Memory B cell (primary cell): ENCODE results near the gene SSH2.
A peak's percentile ranks its signal among the peaks of the same experiment; 100 is the strongest.

ENCODE experiments used
- ATAC-seq: fragments of 150-1000 bp; cut with Tn5 transposase; 2 replicates; pipeline ENCODE4 v1.10.0; 2021; ENCODE audit warnings: low read depth, mild to moderate bottlenecking, moderate library complexity
- DNase-seq, 2 donors: peaks; one replicate each; pipeline ENCODE4 v3.0.0; 2022; ENCODE audit warnings: low spot score in 2 of 2
- H3K27ac Mint-ChIP-seq: one replicate; pipeline ENCODE4 v1.8.0; 2022; ENCODE audit warnings: mild to moderate bottlenecking, moderate library complexity, mixed read lengths
- H3K27me3 Mint-ChIP-seq: one replicate; pipeline ENCODE4 v1.8.0; 2022; ENCODE audit warnings: mixed read lengths
- H3K36me3 Mint-ChIP-seq: one replicate; pipeline ENCODE4 v1.8.0; 2022; ENCODE audit warnings: mild to moderate bottlenecking, mixed read lengths
- H3K4me1 Mint-ChIP-seq: one replicate; pipeline ENCODE4 v1.8.0; 2022; ENCODE audit warnings: mixed read lengths
- H3K4me3 Mint-ChIP-seq: one replicate; pipeline ENCODE4 v1.8.0; 2022; ENCODE audit warnings: mild to moderate bottlenecking, moderate library complexity, mixed read lengths
- H3K9me3 Mint-ChIP-seq: one replicate; pipeline ENCODE4 v1.8.0; 2022; ENCODE audit warnings: mixed read lengths

The SSH2 gene

GRCh38 chr17:29827179-29827578 is 102.8 kb downstream of the SSH2 start:
- no peak for DNase-seq
- Mint-ChIP-seq H3K36me3 (no peaks in the 10 kb centered on the region), H3K27ac (no peak overlapping the region), H3K4me3 (no peak overlapping the region), H3K4me1 (peaks cover 4% of the 10 kb centered on the region), H3K9me3 (no peaks in the 10 kb centered on the region), H3K27me3 (no peaks in the 10 kb centered on the region)
- no peak for ATAC-seq

GRCh38 chr17:29826114-29826692 is 103.8 kb downstream of the SSH2 start:
- no peaks in the 10 kb centered on the region for H3K9me3 Mint-ChIP-seq

GRCh38 chr17:29825604-29826003 is 104.4 kb downstream of the SSH2 start:
- H3K9me3 Mint-ChIP-seq, result no peaks in the 10 kb centered on the region
- H3K4me3 Mint-ChIP-seq, result no peak overlapping the region

More at GRCh38 chr17:29826114-29826692, 103.8 kb downstream of the SSH2 start:
- DNase-seq (no peak), ATAC-seq (no peak)
- H3K27me3 Mint-ChIP-seq, result no peaks in the 10 kb centered on the region
- H3K4me3 Mint-ChIP-seq, result no peak overlapping the region
- H3K4me1 Mint-ChIP-seq, result peaks cover 4% of the 10 kb centered on the region
- H3K27ac Mint-ChIP-seq, result peak overlapping the region; percentile 39
- H3K36me3 Mint-ChIP-seq, result no peaks in the 10 kb centered on the region

GRCh38 chr17:29821897-29822296 is 108.1 kb downstream of the SSH2 start:
- no peak overlapping the region for H3K4me3 Mint-ChIP-seq
- H3K27me3 Mint-ChIP-seq, result no peaks in the 10 kb centered on the region
- no peaks in the 10 kb centered on the region for H3K36me3 Mint-ChIP-seq
- no peaks in the 10 kb centered on the region for H3K9me3 Mint-ChIP-seq
- no peak overlapping the region for H3K27ac Mint-ChIP-seq
- no peak for DNase-seq
- no peaks in the 10 kb centered on the region for H3K4me1 Mint-ChIP-seq
- no peak for ATAC-seq

More at GRCh38 chr17:29825604-29826003, 104.4 kb downstream of the SSH2 start:
- Mint-ChIP-seq H3K27ac (no peak overlapping the region), H3K36me3 (no peaks in the 10 kb centered on the region), H3K4me1 (peaks cover under 1% of the 10 kb centered on the region), H3K27me3 (no peaks in the 10 kb centered on the region)
- ATAC-seq (no peak), DNase-seq (no peak)

- H3K27ac Mint-ChIP-seq, result peak overlapping the region; percentile 9
- H3K4me3 Mint-ChIP-seq, result no peak overlapping the region
- ATAC-seq, result no peak
- no peak for DNase-seq
- no peaks in the 10 kb centered on the region for H3K9me3 Mint-ChIP-seq
- no peaks in the 10 kb centered on the region for H3K36me3 Mint-ChIP-seq
- H3K4me1 Mint-ChIP-seq, result no peaks in the 10 kb centered on the region
- H3K27me3 Mint-ChIP-seq, result no peaks in the 10 kb centered on the region
Measured at GRCh38 chr17:29820425-29820824, 109.6 kb downstream of the SSH2 start.

GRCh38 chr17:29807520-29808361 is 122.3 kb downstream of the SSH2 start:
- Mint-ChIP-seq H3K36me3 (no peaks in the 10 kb centered on the region), H3K27me3 (no peaks in the 10 kb centered on the region), H3K27ac (no peak overlapping the region), H3K4me1 (peaks cover 19% of the 10 kb centered on the region), H3K4me3 (peak overlapping the region; percentile 28), H3K9me3 (no peaks in the 10 kb centered on the region)
- ATAC-seq, result peak; percentile 76
- DNase-seq, result peak; percentile 62 to 67

GRCh38 chr17:29802246-29802645 is 127.8 kb downstream of the SSH2 start:
- Mint-ChIP-seq H3K27ac (no peak overlapping the region), H3K36me3 (no peaks in the 10 kb centered on the region)
- no peak for DNase-seq

GRCh38 chr17:29800457-29800856 is 129.6 kb downstream of the SSH2 start:
- ATAC-seq, result no peak
- no peaks in the 10 kb centered on the region for H3K36me3 Mint-ChIP-seq
- peaks cover 5% of the 10 kb centered on the region for H3K4me1 Mint-ChIP-seq
- H3K27me3 Mint-ChIP-seq, result no peaks in the 10 kb centered on the region
- H3K27ac Mint-ChIP-seq, result no peak overlapping the region
- DNase-seq, result no peak
- H3K9me3 Mint-ChIP-seq, result no peaks in the 10 kb centered on the region
- no peak overlapping the region for H3K4me3 Mint-ChIP-seq

More at GRCh38 chr17:29802246-29802645, 127.8 kb downstream of the SSH2 start:
- no peaks in the 10 kb centered on the region for H3K9me3 Mint-ChIP-seq
- H3K4me1 Mint-ChIP-seq, result peaks cover 5% of the 10 kb centered on the region
- no peak overlapping the region for H3K4me3 Mint-ChIP-seq
- ATAC-seq, result no peak
- H3K27me3 Mint-ChIP-seq, result no peaks in the 10 kb centered on the region

GRCh38 chr17:29796652-29797051 is 133.4 kb downstream of the SSH2 start:
- Mint-ChIP-seq H3K4me3 (no peak overlapping the region), H3K4me1 (peaks cover 2% of the 10 kb centered on the region), H3K36me3 (no peaks in the 10 kb centered on the region), H3K27ac (no peak overlapping the region), H3K9me3 (no peaks in the 10 kb centered on the region), H3K27me3 (no peaks in the 10 kb centered on the region)
- ATAC-seq (no peak), DNase-seq (no peak)

- H3K27me3 Mint-ChIP-seq, result no peaks in the 10 kb centered on the region
- peaks cover 2% of the 10 kb centered on the region for H3K4me1 Mint-ChIP-seq
- H3K27ac Mint-ChIP-seq, result no peak overlapping the region
- H3K36me3 Mint-ChIP-seq, result peaks cover 10% of the 10 kb centered on the region
- no peak overlapping the region for H3K4me3 Mint-ChIP-seq
- no peak for ATAC-seq
- no peak for DNase-seq
- H3K9me3 Mint-ChIP-seq, result no peaks in the 10 kb centered on the region
Measured at GRCh38 chr17:29793501-29793900, 136.5 kb downstream of the SSH2 start.

GRCh38 chr17:29791336-29792080 is 138.5 kb downstream of the SSH2 start:
- Mint-ChIP-seq H3K36me3 (peaks cover 16% of the 10 kb centered on the region), H3K27ac (no peak overlapping the region), H3K4me1 (peaks cover 6% of the 10 kb centered on the region), H3K9me3 (no peaks in the 10 kb centered on the region), H3K4me3 (no peak overlapping the region), H3K27me3 (no peaks in the 10 kb centered on the region)
- ATAC-seq, result no peak
- DNase-seq, result no peak

GRCh38 chr17:29789196-29790170 is 140.5 kb downstream of the SSH2 start:
- DNase-seq (no peak), ATAC-seq (no peak)
- Mint-ChIP-seq H3K4me1 (peaks cover 6% of the 10 kb centered on the region), H3K9me3 (no peaks in the 10 kb centered on the region), H3K36me3 (peaks cover 18% of the 10 kb centered on the region), H3K4me3 (no peak overlapping the region), H3K27ac (peak overlapping the region; percentile 7), H3K27me3 (no peaks in the 10 kb centered on the region)

- Mint-ChIP-seq H3K4me3 (no peak overlapping the region), H3K4me1 (peaks cover 6% of the 10 kb centered on the region), H3K36me3 (peaks cover 20% of the 10 kb centered on the region), H3K27ac (peak overlapping the region; percentile 24), H3K9me3 (no peaks in the 10 kb centered on the region), H3K27me3 (no peaks in the 10 kb centered on the region)
- DNase-seq (no peak), ATAC-seq (no peak)
Measured at GRCh38 chr17:29787995-29788394, 142.0 kb downstream of the SSH2 start.
